HAP-1 (cell line): ENCODE results near the gene SLC51A.
A peak's percentile ranks its signal among the peaks of the same experiment; 100 is the strongest.
"Not testable (repeated sequence)": the region's sequence is repeated elsewhere in the genome, so short reads cannot be mapped to it uniquely, and the experiment has no call there.

ENCODE experiments used
- DNase-seq, 2 experiments: peaks; one replicate each; pipeline ENCODE4 v3.0.0-alpha.2; 2016 to 2020; ENCODE audit warnings: low spot score in 2 of 2
- H3K27me3 ChIP-seq: fragments of 250-450 bp; sonication (Bioruptor Pico); 2 replicates; pipeline ENCODE4 v1.5.1; 2020; ENCODE audit warnings: low read depth, mild to moderate bottlenecking, moderate library complexity
- H3K36me3 ChIP-seq: fragments of 250-450 bp; sonication (Bioruptor Pico); replicated peaks from 2 replicates; pipeline ENCODE4 v1.5.1; 2020; ENCODE audit warnings: mild to moderate bottlenecking
- H3K4me1 ChIP-seq: fragments of 250-450 bp; sonication (Bioruptor Pico); 2 replicates; pipeline ENCODE4 v1.5.1; 2020; ENCODE audit warnings: mild to moderate bottlenecking
- H3K4me3 ChIP-seq: fragments of 250-450 bp; sonication (Bioruptor Pico); 2 replicates; pipeline ENCODE4 v1.5.1; 2020; ENCODE audit warnings: mild to moderate bottlenecking, moderate library complexity
- H3K9me3 ChIP-seq: fragments of 250-450 bp; sonication (Bioruptor Pico); 2 replicates; pipeline ENCODE4 v1.5.1; 2020; ENCODE audit warnings: mild to moderate bottlenecking, moderate library complexity
- in situ Hi-C: fragments of 300-500 bp; cut with MboI; formaldehyde crosslinking; loops from 3 replicates; pipeline ENCODE4 v1.14.3; 2020; ENCODE audit warnings: low sequenced_read_pairs, inconsistent platforms, mixed read lengths

SLC51A gene

DNA sequence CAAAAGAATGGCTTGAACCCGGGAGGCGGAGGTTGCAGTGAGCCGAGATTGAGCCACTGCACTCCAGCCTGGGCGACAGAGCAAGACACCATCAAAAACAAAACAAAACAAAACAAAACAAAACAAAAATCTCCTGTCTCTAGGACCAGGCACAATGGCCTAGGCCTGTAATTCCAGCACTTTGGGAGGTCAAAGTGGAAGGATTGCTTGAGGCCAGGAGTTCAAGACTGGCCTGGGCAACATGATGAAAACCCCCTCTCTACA is 32.2 kb upstream of the SLC51A start:
- H3K4me1 ChIP-seq: peaks cover 18% of the 10 kb centered on the region
- in situ Hi-C loops, DNase-seq, H3K4me3 ChIP-seq, H3K9me3 ChIP-seq, H3K27me3 ChIP-seq, H3K36me3 ChIP-seq: not testable (repeated sequence)

DNA sequence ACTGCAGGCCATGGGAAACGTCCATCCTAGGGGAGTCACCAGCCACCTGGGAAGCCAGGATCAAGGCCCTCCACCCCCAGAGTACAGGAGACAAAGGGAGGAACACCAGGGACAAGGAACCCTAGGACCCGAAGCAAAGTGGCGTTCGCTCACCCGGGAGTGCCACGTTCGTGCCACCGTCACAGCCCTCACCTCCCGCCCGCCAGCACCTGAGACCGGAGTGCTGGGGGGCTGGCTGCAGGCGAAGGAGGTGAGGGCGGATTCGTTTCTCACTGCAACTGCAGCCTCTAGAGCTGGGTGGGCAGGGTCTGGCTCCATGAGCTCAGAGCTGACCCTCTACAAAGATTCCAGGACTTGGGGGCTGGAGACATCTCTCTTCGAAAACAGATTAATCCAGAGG is 31.5 kb upstream of the SLC51A start:
- Histone ChIP-seq H3K9me3 (no peaks in the 10 kb centered on the region), H3K36me3 (no peaks in the 10 kb centered on the region), H3K4me3 (no peak overlapping the region), H3K4me1 (peaks cover 12% of the 10 kb centered on the region), H3K27me3 (no peaks in the 10 kb centered on the region)
- no peak for DNase-seq
- in situ Hi-C loops: no loop called here

DNA sequence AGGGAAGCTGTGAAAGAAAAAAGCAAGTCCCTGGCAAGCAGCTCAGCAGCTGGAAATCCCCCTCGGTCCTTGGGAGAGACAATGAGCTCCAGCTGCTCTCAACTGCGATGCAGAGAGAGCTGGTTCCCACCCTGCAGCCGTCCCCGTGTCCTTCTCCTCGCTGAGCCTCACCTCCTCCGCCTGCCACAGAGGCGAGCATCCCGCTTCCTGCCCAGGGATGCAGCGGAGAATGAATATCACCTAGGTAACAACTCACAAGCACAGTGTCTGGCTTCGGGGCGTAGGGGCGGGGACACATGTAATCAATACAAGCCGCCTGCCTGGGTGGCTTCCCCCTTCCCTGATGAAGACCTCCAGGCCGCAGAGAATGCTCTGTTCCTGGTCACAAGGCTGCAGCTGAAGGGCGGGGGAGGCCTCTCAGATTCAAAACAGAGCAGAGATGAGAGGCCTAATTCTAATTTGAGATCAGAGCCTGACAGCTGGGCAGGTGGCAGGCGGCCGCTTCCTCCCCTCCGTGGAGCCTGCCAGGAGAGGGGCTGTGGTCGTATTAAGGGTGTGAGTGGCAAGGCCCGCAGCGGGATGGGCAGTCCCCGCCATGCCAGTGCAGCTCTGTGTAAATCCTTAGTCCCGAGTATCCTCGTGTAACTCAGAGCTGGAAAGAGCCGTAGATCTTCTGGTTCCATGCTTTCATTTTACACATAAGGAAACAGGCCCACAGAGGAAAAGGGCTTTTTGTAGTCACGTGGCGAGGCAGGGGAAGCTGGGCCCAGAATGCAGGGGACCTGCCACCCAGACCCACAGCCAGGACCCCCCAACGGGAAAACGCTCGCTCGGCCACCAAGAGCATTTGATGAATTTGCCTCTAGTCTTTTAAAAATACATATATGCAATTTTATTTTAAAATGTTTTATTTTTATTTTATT is 29.4 kb upstream of the SLC51A start:
- Histone ChIP-seq H3K4me1 (peaks cover 9% of the 10 kb centered on the region), H3K9me3 (no peaks in the 10 kb centered on the region), H3K27me3 (no peaks in the 10 kb centered on the region), H3K4me3 (no peak overlapping the region), H3K36me3 (no peaks in the 10 kb centered on the region)
- DNase-seq: peak in 1 of 2 experiments; percentile 45
- in situ Hi-C loops: no loop called here

DNA sequence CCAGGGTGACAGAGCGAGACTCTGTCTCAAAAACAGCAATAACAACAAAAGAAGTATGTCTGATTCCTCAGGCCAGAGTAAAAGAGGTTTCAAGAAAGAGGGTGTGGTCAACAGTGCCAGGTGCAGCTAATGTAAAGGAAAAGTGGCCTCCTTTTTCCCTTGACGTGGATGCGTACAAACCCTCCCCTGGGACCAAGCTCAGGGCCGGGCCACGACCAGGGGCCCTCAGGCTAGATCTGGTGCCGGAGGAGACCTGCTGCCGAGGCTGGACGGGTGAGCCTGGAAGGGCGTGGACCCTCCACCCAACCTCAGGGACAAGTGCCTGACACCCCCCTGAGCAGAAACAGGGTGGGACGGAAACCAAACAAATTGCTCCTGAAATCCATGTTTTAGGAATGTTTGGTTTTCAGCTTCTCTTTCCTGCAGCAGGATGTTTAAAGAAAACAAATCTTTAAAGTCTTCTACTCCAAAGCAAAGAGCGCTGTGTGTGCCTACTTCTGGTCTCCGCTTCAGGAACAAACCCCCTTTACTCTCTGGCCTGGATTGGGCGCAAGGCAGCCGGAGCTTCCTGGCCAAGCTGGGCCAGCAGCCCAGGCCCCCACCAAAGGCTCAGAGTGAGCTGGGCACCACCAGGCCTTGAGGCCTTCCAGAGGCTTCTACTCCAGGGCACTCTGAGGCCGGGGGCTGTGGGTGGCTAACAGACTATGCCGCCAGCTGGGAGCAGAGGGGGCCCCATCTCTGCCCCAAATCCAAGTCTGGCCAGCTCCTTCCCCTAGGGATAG is 26.6 kb upstream of the SLC51A start:
- Histone ChIP-seq H3K36me3 (no peaks in the 10 kb centered on the region), H3K4me3 (no peak overlapping the region), H3K9me3 (no peaks in the 10 kb centered on the region), H3K4me1 (no peaks in the 10 kb centered on the region), H3K27me3 (no peaks in the 10 kb centered on the region)
- in situ Hi-C loops: loop anchor here (5.0 kb wide), 1 partner anchor 112 kb away; no protein-coding TSS in a partner anchor
- DNase-seq: no peak

DNA sequence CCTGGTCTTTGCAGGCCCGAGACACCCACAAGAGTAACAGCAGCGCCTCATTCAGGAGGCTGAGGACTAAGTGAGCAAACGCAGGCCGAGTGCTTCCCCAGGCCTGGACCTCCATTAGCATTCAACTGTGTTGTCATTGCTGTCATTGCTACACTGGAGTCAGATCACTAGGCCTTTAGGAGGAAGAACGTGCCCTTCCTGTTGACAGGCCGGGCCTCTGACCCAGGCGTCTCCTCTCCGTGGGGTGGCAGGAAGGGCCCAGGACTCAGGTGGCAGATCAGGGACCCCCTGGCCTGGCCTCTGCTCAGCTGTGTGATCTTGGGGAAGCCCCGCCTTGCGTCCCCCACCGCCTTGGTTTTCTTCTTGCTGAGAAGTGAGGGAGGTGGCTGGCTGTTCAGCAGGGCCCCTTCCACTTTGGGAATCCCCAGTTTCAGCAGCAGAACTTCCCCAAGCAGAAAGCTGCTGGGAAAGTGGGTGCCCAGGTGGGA is 24.3 kb upstream of the SLC51A start:
- peak in 1 of 2 experiments; percentile 37 for DNase-seq
- no peaks in the 10 kb centered on the region for H3K36me3 ChIP-seq
- no peak overlapping the region for H3K4me3 ChIP-seq
- in situ Hi-C loops: loop anchor here (5.0 kb wide), 1 partner anchor 115 kb away; no protein-coding TSS in a partner anchor
- H3K4me1 ChIP-seq: no peaks in the 10 kb centered on the region
- no peaks in the 10 kb centered on the region for H3K27me3 ChIP-seq
- H3K9me3 ChIP-seq: no peaks in the 10 kb centered on the region

DNA sequence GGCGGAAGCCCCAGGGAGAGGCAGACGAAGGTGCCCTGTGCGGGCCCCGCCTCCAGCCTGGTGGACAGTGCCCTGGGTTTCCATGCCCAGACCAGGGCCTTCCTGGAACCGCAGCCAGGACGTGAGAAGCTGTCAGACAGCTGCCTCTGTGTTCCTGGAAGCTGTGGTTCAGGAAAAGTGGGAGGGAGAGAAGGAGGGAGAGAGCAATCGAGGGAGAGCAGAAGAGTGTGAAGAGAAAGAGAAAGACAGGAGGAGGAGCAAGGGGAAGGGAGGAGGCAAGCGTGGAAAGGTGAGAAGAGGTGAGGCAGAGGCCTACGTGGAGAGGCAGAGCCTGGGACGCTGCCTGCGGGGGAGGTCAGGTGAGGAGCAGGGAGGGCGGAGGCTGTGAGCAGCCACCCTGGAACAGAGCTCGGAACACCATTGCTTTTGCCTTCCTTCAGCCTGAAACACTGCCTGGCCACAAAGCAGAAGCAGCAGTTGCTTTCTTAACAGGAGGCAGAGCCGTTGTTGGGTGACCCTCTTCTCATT is 23.7 kb upstream of the SLC51A start:
- no peak overlapping the region for H3K4me3 ChIP-seq
- no peaks in the 10 kb centered on the region for H3K36me3 ChIP-seq
- H3K27me3 ChIP-seq: no peaks in the 10 kb centered on the region
- no peaks in the 10 kb centered on the region for H3K4me1 ChIP-seq
- DNase-seq: no peak
- no peaks in the 10 kb centered on the region for H3K9me3 ChIP-seq
- in situ Hi-C loops: loop anchor here (5.0 kb wide), 1 partner anchor 115 kb away; no protein-coding TSS in a partner anchor

DNA sequence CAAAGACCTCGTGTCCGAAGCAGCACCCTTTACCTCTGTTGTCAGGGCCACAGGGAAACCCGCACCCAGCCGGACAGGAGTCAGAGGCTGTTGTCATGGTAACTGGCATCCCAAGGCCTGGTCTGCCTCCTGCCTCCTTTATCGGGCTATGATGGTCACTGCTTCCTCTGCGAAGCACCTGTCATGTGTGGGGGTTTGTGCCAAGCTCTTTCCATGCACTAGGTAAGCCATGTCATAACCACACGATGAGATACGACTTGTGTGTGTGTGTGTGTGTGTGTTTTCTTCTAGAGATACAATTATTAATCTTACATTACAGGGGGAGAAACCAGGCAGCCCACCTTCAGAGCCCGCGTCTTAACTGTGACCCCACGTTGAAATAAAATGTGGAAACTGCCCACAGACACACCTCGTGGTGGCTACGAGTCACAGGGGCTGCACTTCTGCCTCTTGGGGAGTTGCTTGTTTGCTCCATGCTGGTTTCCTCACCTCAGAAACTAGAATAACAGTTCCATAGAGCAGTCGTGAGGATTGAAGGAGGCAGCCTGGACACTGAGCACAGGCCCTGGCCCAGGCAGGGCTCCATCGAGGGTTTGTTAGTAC is 23.1 kb upstream of the SLC51A start:
- Histone ChIP-seq H3K36me3 (no peaks in the 10 kb centered on the region), H3K4me1 (no peaks in the 10 kb centered on the region), H3K4me3 (no peak overlapping the region), H3K9me3 (no peaks in the 10 kb centered on the region), H3K27me3 (no peaks in the 10 kb centered on the region)
- DNase-seq: no peak
- in situ Hi-C loops: loop anchor here (5.0 kb wide), 1 partner anchor 116 kb away; no protein-coding TSS in a partner anchor

DNA sequence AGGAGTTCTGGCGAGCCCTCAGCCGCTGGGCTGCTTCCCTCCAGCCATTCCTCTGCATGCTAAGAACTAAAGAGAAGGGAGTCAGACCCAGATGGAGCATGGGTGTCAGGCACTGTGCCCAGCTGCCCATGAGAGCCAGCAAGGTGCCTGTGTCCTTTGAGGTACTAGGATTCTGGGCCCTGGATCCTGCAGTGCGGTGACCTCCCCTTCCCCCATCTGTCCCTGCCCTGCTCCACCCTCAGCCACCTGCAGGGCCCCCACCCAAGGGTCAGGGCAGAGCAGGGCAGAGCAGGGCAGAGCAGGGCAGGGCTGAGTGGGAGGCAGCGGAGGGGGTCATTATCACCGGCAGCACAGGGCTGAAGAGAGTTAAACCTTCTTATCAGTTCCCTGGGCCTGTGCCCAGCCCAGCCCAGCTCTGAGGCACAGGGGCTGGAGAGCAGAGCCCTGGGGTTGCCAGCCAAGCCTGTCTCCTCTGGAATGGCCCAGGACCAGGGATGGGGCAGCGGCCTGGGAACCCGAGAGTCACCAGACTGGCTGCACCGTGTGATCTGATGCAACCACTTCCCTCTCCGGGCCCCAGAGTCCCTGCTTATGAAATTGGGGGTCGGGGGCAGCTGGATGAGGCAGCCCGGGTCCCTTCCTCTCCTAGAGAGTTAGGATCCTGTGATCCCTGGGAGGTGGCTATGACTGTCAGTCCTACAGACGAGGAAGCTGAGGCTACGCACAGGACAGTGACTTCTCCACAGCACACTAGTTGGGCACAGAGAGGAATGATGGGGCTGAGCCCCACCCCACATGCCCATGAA is 22.4 kb upstream of the SLC51A start:
- no peak overlapping the region for H3K4me3 ChIP-seq
- DNase-seq: no peak
- in situ Hi-C loops: loop anchor here (5.0 kb wide), 1 partner anchor 117 kb away; no protein-coding TSS in a partner anchor
- no peaks in the 10 kb centered on the region for H3K9me3 ChIP-seq
- no peaks in the 10 kb centered on the region for H3K36me3 ChIP-seq
- no peaks in the 10 kb centered on the region for H3K27me3 ChIP-seq
- H3K4me1 ChIP-seq: no peaks in the 10 kb centered on the region

DNA sequence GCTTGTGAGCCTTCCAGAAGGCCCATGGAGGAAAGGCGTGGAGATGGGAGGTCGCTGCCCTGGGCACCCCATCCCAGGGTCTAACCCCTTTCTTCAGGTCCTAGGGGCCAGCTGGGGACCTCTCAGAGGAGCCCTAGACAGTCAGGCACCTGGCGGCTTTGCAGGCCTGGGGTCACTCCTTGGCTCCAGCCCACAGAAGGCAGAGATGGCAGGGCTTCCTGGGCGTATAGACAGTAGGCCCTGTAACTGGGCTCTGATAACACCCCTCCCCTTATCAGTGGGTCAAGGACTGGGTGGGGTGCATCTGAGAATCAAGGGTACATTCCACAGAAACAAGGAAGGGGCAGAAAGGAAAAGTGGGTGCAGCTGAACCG is 21.8 kb upstream of the SLC51A start:
- H3K36me3 ChIP-seq: no peaks in the 10 kb centered on the region
- no peak overlapping the region for H3K4me3 ChIP-seq
- in situ Hi-C loops: loop anchor here (5.0 kb wide), 1 partner anchor 117 kb away; no protein-coding TSS in a partner anchor
- no peaks in the 10 kb centered on the region for H3K4me1 ChIP-seq
- no peak for DNase-seq
- H3K27me3 ChIP-seq: no peaks in the 10 kb centered on the region
- no peaks in the 10 kb centered on the region for H3K9me3 ChIP-seq

DNA sequence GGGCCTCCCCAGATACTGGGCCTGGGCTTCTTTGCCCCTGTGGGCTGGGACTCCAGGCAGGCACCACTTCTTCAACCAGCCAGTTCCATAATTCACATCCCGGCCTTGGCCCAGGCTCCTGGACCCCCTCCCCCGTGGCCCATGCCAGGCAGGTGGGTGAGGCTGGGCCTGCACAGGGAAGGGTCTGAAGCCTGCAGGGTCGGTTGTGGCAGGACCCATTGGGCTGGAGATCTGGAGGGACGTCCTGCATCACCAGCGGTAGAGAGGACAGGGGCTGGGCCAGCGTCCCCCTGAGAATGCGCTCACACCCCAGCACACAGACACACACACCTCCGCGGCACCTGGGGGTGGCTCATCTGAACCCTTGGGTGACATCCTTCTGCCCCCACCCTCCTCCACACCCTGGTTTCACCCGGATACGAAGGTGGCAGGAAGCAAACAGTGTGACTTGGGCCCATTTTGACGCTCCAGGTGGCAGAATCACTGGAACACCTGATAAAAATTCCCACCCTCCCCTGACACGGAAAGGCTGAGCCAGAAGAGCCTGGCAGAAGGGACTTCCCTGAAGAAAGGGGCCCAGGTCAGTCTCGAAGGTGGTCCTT is 20.6 kb upstream of the SLC51A start:
- in situ Hi-C loops: no loop called here
- no peaks in the 10 kb centered on the region for H3K4me1 ChIP-seq
- DNase-seq: no peak
- H3K36me3 ChIP-seq: no peaks in the 10 kb centered on the region
- no peaks in the 10 kb centered on the region for H3K27me3 ChIP-seq
- H3K4me3 ChIP-seq: no peak overlapping the region
- no peaks in the 10 kb centered on the region for H3K9me3 ChIP-seq

DNA sequence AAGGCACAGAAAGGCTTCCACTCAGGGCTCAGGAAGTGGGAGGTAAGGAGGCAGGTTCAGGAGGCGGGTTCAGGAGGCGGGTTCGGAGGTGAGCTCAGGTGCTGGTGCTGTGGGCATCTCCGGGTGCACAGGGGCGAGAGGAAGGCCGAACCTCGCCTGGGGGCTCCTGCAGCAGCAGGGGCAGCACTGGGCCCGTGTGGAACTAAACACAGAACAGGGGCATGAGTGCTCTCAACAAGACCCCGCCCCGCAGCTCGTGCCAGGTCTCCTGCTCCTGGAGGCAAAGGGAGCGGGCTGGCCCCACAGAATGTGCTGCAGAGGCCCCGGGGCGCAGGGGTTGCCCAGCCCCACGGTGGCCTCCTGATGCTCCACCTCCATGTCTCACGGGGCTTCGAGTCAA is 18.8 kb upstream of the SLC51A start:
- Histone ChIP-seq H3K36me3 (no peaks in the 10 kb centered on the region), H3K27me3 (no peaks in the 10 kb centered on the region), H3K9me3 (no peaks in the 10 kb centered on the region), H3K4me1 (no peaks in the 10 kb centered on the region), H3K4me3 (no peak overlapping the region)
- DNase-seq: no peak
- in situ Hi-C loops: no loop called here

DNA sequence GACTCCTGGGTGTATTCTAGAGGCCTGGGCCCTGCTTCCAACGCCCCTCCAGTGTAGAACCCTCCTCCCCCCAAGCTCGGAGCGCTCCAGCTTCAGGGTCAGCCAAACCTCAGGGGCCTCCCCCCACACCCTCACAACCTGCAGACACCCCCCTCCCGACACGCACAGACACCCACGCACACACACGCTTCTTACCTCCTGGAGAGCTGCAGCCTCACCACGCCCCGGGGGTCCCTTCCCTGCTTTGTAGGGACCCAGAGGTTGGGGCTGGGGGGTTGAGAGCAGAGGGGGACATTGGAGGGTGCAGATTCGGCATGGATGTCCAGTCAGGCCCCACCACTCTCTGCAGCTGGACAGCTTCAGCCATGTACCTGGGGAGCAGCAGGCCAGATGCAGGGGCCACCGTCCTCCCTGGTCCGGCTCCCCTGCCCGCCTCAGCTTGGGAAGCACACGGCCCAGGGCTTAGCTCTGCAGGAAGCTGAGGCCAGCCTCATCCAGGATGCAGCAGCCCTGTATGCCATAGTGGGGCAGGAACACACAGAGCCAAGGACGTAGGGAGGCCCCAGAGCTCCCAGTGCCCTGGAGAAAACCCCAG is 18.2 kb upstream of the SLC51A start:
- Histone ChIP-seq H3K4me1 (no peaks in the 10 kb centered on the region), H3K4me3 (no peak overlapping the region), H3K27me3 (no peaks in the 10 kb centered on the region), H3K9me3 (no peaks in the 10 kb centered on the region), H3K36me3 (no peaks in the 10 kb centered on the region)
- DNase-seq: no peak
- in situ Hi-C loops: no loop called here
